ENCODE data around the gene CGA.

DNA sequence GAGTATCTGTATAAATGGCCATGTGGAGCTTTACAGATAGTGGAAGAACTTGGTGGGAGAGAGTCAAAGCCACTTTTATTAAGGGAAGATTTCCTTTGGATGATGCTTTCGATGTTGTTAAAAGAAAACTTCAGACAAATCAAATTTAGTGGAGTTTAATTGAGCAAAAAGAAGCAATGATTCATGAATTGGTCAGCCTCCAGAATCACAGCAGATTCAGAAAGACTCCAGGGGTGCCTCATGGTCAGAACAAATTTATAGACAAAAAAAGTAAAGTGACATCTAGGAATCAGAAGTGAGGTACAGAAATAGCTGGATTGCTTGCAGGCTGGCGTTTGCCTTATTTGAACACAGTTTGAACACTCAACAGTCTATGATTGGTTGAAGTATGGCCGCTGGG is 5.3 kb upstream of the CGA start:
- TF ChIP-seq GATA2 (IDR thresholded peaks at IDR 0.05; ENCODE audit: low read depth, low read length) (no peak), GATA3 (IDR thresholded peaks at IDR 0.05; ENCODE audit: low read depth, low read length) (no peak)
